HT1080 (cell line): ENCODE results near the gene SOX13. TPM values are rescaled to one million over a fixed set of nuclear protein-coding genes. Genes with fewer than 3 reads are reported as not detected.
A peak's percentile ranks its signal among the peaks of the same experiment; 100 is the strongest.
"Not testable (repeated sequence)": the region's sequence is repeated elsewhere in the genome, so short reads cannot be mapped to it uniquely, and the experiment has no call there.

Experiments
- DNase-seq: peaks from one replicate; pipeline ENCODE4 v3.0.0-alpha.2; 2015; ENCODE audit warnings: low read depth
- total RNA-seq: library from RNA; depleted of rRNA; stranded (reverse); fragments of >200 nt; shearing (Covaris generic); gene quantifications from 2 replicates; pipeline ENCODE4 v1.2.3, GENCODE V29; 2014

Gene SOX13
- total RNA-seq, 1 experiment from 2014 or later = 7.9 TPM

DNA sequence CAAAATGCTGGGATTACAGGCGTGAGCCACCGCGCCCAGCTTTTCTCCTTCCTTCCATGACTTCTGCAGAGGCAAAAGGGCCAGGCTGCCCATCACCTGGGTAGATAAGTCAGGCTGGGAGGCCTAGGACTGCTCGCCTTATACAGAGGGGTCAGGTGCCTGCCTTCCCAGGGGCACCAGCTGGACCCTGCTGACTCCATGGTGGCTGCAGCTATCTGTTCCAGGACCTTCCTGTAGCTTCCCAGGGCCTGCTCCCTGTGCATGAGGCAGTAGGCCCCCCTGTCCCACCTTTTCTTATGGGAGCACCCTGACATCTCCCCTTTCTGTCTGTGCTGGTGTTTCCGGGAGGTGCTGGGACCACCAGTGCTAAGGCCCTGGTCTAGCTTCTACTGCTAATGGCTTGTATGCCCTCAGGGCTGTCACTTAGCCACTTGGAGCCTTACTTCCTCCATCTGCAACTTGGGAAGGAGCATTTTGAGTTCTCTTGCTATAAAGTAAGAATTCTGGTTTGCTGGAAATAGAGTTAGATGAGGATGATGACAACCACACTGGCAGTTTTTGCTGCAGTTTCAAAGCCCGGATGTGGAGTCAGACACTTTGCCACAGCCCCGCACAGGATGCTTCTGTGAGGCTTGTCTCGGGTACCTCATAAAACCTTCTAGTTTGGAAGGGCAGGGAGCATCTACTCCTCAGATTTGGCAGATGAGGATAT is 14.4 kb downstream of the SOX13 start:
- DNase-seq = no peak

DNA sequence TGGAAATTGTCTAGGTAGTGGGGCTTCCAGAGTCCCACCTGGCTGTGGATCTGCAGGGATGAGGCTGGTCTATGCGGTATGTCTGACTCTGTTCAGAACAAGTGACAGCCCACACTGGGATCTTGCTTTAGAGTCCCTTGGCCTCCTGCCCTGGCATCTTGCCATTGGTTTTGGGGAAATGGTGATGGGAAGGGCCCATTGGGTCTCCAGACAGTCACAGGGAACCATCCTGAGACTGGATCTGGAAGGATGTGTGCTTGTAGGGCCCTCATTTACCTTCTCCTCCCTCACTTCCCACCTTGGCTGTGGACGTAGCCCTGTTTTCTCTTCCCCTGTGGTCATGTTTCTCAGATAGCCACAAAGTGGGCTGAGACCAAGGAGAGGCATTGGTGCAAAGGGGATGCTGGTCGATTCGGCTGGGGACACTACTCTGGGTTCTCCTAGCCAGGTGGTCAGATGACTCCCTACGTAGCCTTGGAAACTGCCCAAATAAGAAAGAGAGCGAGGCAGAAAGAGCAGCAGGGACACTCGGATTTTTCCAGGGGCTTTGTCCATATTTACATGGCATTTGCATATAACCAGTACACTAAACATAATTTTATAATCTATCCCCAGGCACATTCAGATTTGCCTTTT is 15.1 kb downstream of the SOX13 start:
- DNase-seq = no peak

- no peak for DNase-seq
Measured at GRCh38 chr1:204088596-204088995, 15.7 kb downstream of the SOX13 start.

- no peak for DNase-seq
Measured at GRCh38 chr1:204089044-204089751, 16.3 kb downstream of the SOX13 start.

- not testable (repeated sequence) for DNase-seq
Measured at GRCh38 chr1:204090132-204090531, 17.2 kb downstream of the SOX13 start.

DNA sequence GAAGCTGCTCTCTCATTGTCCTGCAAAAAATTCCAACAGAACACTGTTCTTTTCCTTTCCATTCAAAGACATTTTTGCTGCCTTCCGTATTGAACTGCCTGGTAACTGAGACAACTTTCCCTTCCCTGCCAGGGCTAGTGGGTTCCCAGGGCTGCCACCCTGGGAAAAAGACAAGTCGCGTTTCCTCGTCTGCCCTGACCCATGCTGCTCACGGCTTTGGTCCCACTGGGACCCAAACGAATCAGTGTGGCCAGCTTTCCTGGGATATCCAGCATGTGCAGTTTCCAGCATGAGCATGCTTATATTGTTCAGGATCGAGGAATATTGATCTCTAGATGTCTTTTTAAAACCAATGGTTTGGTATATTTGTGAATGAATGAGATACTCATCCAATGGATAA is 18.2 kb downstream of the SOX13 start:
- DNase-seq = no peak

- DNase-seq = no peak
Measured at GRCh38 chr1:204091787-204092312, 18.9 kb downstream of the SOX13 start.

GRCh38 chr1:204092632-204093420 is 19.9 kb downstream of the SOX13 start:
- no peak for DNase-seq

- no peak for DNase-seq
Measured at GRCh38 chr1:204093421-204093717, 20.5 kb downstream of the SOX13 start.

- no peak for DNase-seq
Measured at GRCh38 chr1:204093781-204094180, 20.9 kb downstream of the SOX13 start.

DNA sequence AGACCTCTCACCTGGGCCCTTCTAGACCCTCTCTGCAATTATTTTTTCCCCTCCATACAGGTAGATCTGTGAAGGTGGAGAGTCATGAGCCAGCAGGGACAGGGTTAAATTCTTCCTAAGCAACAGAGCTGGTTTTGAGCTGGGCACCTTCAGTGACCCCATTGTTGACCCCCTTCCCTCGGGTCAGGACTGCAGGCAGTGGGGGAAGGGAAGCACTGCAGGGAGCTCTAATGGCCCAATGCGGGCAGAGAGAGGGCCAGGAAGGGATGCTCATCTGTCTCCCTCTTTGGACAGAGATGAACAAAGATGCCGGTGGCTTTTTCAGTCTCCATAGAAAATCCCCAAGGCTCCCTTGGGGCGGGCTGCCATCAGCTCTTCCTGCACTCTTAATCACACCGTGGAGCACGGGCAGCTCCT is 21.4 kb downstream of the SOX13 start:
- no peak for DNase-seq

GRCh38 chr1:204094856-204095634 is 22.1 kb downstream of the SOX13 start:
- no peak for DNase-seq

DNA sequence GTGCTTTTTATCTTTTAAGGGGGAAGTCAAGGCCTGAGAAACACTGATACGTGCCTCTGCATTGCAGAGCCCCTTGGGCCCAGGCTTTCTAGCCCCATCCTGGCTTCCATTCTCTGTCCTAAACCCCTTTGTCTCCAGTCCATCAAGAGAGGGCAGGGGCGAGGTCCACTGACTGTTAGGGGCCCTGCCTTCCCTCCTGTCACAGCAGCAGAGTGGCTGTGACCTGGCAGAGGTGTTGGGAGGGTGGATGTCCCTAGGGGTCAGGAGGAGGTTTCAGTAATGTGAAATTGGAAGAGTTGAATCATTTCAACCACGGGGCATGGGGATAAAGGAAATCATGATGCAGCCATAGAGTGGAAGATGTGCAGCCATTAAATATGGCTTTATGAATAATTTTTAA is 24.0 kb downstream of the SOX13 start:
- no peak for DNase-seq

GRCh38 chr1:204098683-204099082 is 25.8 kb downstream of the SOX13 start:
- DNase-seq = no peak

DNA sequence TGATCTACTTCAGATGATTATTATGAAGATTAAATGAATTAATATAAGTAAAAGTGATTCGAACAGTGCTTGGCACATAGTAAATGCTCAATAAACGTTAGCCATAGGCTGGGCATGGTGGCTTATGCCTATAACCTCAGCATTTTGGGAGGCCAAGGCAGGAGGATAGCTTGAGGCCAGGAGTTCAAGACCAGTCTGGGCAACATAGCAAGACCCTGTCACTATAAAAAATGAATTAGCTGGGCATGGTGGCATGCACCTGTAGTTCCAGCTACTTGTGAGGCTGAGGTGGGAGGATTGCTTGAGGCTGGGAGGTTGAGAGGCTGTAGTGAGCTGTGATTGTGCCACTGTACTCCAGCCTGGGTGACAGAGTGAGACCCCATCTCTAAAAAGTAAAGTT is 26.8 kb downstream of the SOX13 start:
- DNase-seq = not testable (repeated sequence)

GRCh38 chr1:204102029-204102611 is 29.2 kb downstream of the SOX13 start:
- no peak for DNase-seq

DNA sequence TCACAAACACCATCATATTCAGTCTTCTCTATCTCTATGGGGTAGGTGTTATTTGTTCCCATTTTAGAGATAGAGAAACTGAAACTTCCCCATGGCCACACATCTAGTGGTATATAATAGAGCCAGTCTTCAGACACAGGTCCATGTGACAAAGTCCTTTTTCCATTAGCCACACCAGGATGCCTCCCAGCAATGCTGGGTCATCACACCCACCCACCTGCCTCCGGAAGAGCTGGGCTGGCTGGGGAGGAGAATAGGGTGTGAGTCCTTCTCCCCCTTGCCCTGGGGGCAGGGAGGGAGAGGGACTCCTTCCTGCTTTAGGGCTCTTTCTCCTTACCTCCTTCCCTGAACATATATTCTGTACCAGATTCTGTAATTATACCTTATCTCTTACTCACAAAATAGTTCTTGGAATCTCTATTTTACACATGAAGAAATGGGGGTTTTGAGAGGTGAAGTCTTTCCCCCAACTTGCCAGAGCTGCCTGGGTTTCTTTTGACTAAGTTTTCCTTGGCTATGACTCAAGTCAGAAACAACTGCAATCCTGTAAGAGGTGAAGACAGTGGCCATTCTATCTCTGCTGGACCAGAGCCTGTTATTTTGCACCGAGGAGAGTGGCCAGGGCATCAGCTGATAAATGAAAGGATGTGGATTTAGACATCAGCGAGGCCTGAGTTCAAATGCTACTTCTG is 30.0 kb downstream of the SOX13 start:
- peak; percentile 58 for DNase-seq

DNA sequence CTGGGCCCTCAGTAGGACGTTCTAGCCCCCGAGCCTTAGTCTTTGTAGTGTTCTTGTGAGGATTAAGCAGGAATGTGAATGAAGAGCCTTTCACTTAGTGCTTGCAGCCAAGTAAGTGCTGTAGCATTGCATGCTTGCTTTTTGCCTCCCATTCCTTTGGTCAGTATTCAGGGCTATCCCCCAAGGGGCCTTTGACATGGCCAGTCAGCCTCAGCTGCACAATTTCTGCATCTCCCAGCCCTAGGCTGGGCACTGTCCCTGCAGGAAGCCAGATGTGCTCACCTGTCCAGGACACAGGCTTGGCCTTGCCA is 30.5 kb downstream of the SOX13 start:
- DNase-seq = no peak

- DNase-seq = peak; percentile 86
Measured at GRCh38 chr1:204104331-204105130, 31.6 kb downstream of the SOX13 start.
